Islet of Langerhans (tissue), 1 donor: ENCODE data around the gene OTULIN.

ENCODE experiments used
- FAIRE-seq: peaks from one replicate; lab custom pipeline; 2011; peaks lifted over from hg19 to GRCh38; lab: Jason Lieb, UNC

The OTULIN gene

DNA sequence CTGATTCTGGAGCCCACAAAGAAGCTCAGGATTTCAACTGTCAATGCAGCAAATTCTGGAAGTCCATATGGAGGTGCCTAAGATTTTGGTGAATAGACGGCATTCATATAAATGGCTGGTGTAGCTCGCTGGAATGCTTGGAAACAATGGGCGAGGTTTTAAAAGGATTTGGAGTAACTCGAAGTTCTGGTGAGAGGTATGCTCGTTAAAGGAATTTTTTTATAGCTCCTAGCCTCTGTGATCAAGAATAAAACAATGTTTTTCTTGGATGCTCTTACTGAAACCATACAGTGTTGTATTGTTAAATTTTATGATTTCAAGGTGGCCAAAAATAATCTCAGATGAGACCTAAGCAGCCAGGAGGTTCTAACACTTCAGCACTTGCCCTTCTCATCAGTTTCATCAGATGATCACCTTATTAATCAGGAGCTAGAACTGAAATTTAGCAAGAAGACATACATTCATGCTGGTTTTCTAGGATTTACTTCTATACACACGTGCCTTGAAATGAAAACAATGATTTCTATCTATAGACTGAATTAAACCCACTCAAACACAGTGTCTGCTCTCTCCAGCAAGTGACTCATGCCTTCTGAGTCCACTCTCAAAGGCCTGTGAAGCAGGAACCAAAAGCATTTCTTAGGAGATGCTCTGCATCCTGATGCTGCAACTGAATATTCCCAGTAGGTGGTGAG lies 79.2 kb downstream of the OTULIN start:
- no peak for FAIRE-seq

DNA sequence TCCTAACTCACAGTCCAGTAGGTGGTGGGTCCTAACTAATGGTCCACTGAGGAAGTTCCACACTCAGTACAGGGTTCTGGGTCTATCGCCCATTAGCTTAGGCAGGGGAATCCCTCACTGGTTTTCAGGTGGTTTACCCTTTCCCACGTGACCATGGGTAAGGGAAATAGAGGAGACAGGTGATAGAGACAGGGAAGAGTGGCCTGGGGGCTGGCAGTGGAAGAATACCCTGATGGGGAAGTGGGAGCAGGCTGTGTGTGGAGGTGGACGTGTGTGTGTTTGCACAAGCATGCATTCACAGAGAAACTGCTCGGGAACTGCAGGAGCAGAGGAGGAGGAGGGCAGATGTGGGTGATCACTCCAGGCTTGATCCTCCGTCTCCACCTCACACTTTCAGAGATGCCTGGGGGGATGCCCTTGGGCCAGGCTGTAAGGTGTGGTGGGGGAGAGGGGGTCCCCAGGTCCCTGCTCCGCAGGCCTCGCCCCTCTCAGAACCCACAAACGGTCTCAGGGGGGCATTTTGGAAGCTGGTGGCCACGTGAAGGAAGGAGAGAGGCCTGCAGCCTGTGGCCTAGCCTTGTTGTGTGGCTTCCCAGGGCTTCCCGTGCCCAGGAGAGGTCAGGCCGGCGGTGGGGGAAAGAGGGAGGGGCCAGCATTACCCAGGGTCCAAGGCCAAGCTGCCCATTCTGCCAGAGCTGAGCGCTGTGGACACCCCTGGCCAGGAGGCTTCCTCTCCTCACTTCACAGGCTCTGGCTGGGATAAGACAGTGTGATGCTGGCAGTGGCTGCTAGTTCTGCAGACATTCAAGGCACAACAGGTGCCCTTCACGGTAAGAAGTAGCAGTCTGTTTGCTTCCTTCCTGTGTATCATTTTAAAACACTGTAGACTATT lies 80.0 kb downstream of the OTULIN start:
- no peak for FAIRE-seq

DNA sequence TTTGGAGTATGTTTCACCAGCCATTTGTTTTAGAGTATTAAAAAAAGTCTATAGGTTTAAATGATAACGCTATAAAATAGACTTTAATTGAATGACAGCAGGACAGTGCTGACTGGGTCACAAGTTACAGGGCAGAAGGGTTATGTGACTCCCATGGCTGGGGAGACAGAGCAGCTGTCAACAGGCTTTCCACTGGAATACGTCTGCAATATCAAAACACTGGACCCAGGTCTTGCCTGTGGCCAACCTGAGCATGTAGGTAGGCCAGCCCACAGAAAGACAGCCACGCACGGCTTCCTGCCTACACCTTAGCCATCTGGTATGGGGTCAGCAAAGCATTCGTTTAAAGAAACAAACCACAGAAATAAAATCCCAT lies 80.7 kb downstream of the OTULIN start:
- no peak for FAIRE-seq

DNA sequence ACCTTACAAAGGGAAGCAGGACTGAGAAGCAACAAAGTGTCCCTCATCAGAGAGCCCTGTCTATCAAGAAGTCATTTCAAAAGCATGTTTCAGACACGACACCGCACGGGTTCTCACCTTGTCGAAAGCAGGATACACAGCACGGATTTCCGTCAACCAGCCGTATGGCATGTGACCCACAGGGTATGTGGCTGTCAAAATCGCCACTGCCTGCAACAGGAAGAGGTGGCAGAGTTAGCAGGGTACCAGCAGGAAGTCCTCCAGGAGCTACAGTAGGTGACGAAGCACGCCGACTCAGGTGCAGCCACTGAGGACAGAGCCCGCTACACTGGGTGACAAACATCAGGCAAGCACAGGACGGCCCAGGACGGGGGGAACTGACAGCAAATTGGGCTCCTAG lies 81.2 kb downstream of the OTULIN start:
- no peak for FAIRE-seq

DNA sequence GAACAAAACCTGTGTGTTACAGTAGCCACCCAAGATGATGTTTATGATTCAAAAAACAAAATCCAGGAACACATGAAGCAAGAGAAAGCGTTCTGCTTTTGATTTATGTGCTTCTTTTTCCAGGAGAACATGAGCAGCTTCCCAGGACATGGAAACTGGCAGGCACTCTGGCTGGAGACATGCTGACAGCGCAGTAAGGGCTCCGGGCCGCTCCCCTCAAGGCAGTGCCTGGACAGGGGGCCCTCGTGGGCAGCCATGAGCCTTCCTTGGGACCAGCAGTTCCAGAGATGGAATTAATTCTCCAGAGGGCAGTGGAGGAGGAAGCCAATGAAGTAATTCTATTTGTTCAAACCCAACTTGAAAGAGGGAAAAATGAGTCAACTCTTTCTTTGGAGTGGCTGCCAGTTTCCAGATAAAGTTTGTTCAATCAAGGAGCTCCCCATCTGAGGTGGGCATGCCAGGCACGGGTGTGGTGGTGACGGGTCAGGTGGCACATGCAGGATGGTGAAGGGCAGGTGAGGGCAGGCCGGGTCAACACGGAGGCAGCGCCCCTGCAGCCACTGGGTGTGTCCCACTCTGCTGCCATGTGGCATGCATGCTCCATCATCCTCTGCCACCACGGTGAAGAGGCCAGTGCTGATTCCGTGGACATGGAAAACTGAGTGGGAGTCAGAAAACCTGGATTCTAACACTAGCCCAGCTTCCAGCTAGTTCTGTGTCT lies 83.8 kb downstream of the OTULIN start:
- no peak for FAIRE-seq
